NAMALWA (cell line): ENCODE data around the gene UBE2Z.

Experiments used
- DNase-seq: peaks from one replicate; pipeline ENCODE4 v3.0.0-alpha.2; 2015; ENCODE audit warnings: low spot score

UBE2Z gene

DNA sequence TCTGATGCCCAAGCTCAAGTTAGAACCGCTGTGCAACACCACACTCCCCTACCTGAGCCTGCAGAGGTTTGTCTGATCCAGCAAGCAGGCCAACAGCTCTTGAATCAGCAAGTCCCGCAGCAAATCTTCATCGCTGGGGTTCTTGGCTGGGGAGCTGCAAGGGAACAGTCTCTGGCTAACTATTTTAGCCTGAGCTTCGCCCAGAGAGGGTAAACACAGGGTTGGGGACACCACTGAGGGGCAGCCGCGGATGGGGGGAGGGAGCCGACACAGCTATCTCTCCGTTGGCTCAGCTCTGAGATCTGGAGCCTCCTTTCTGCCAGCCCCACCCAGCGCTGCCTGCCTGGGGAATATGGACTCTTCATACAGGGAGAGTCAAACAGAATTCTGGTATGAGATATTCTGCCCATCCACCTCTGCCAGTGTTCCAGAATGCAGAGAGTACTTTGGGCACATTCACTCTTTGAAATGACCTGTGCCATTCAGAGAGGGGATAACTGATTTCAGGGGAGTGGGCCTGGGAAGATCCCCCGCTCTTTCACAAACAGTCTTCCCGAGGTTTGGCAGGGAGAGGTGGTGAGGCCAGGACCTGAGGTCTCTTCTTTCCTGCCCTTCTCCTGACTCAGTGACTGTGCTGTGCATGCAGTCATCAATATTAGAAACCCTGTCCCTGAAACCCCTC is 52.8 kb downstream of the UBE2Z start:
- DNase-seq: no peak

DNA sequence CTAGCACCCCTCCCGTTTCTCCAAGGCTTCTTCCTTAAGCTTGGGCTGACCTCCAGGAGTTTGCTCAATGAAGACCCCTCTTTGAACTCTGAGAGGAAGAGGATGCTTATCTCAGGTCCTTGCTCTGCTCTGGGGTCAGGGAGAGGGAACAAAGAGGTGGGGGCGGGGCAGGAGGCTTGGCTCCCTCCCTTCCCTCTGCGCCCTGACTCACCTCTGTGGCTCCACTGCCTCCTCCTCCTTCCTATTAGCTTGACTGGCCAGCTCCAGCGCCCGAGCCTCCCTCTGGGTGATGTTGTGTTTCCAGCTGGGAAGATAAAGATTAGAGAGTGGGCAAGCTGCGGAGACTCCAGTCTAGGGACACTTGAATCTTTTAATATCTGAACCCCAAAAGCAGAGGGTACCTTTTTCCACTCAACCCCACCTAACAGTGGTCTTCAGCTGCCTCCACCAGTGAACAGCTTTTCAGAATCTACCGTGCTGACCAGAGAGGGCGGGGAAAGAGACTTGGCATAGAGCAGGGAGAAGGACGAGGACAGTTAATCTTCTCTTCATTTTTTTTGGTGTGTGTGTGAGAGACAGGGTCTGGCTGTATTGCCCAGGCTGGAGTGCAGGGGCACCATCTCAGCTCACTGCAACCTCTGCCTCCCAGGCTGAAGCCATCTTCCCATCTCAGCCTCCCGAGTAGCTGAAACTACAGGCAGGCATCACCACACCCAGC is 53.5 kb downstream of the UBE2Z start:
- DNase-seq: no peak

DNA sequence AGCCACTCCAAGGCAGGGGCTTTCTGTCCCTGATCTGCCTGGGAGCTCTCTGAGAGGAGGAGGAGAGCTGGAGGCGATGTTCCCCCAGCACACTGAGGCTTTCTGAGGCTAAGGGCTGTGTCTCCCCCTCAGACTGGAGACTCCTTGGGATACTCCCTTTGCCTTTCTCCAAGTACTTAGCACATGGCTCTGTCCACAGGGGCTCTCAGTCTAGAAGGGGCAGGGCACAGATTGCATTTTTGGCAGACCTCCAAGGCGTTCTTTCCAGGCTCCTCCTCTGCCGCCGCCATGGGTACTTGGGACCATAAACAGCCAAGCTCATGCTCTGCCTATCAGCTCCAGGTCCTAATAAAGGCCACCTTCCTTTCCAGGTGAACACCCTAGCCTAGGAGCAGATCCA is 62.0 kb downstream of the UBE2Z start:
- no peak for DNase-seq

GRCh38 chr17:48970865-48971687 is 62.9 kb downstream of the UBE2Z start:
- no peak for DNase-seq

- DNase-seq: no peak
These were observed 64.5 kb downstream of the UBE2Z start for GRCh38 chr17:48972749-48973097.

GRCh38 chr17:48973806-48974205 is 65.6 kb downstream of the UBE2Z start:
- DNase-seq: no peak
